HG03103 (cell line): ENCODE data around the gene GAS1.

Experiments
- ATAC-seq: cut with Tn5 transposase; IDR thresholded peaks from one replicate; pipeline ENCODE4 v1.9.1; 2021; ENCODE audit warnings: low read depth; ENCODE audit not compliant: unreplicated experiment

Gene GAS1

GRCh38 chr9:86947146-86948073, at the start of gene GAS1:
TSS of gene GAS1 (minus strand) at chr9:86947506. CDS start at chr9:86946779, 727 bp downstream.
- ATAC-seq, result peak; percentile 43

GRCh38 chr9:86994231-86994630, 46.9 kb upstream of the GAS1 start:
- no peak for ATAC-seq

- no peak for ATAC-seq
Measured at GRCh38 chr9:86993830-86994229, 46.5 kb upstream of the GAS1 start.

GRCh38 chr9:86991077-86991476, 43.8 kb upstream of the GAS1 start:
- no peak for ATAC-seq

- ATAC-seq, result no peak
Measured at GRCh38 chr9:86990290-86990689, 43.0 kb upstream of the GAS1 start.

GRCh38 chr9:86987900-86988299, 40.6 kb upstream of the GAS1 start:
- ATAC-seq, result no peak

GRCh38 chr9:86985132-86985647, 37.9 kb upstream of the GAS1 start:
- no peak for ATAC-seq

- no peak for ATAC-seq
Measured at GRCh38 chr9:86983620-86984259, 36.4 kb upstream of the GAS1 start.

- no peak for ATAC-seq
Measured at GRCh38 chr9:86983249-86983619, 35.9 kb upstream of the GAS1 start.

GRCh38 chr9:86980802-86981201, 33.5 kb upstream of the GAS1 start:
- ATAC-seq, result no peak

- ATAC-seq, result no peak
Measured at GRCh38 chr9:86979657-86980056, 32.4 kb upstream of the GAS1 start.

GRCh38 chr9:86978922-86979474, 31.7 kb upstream of the GAS1 start:
- ATAC-seq, result no peak

- ATAC-seq, result no peak
Measured at GRCh38 chr9:86978413-86978812, 31.1 kb upstream of the GAS1 start.

GRCh38 chr9:86977205-86977835, 30.0 kb upstream of the GAS1 start:
- no peak for ATAC-seq

- ATAC-seq, result no peak
Measured at GRCh38 chr9:86975606-86976005, 28.3 kb upstream of the GAS1 start.

- ATAC-seq, result no peak
Measured at GRCh38 chr9:86975036-86975435, 27.7 kb upstream of the GAS1 start.

GRCh38 chr9:86974421-86974820, 27.1 kb upstream of the GAS1 start:
- ATAC-seq, result no peak

GRCh38 chr9:86971742-86972141, 24.4 kb upstream of the GAS1 start:
- no peak for ATAC-seq

GRCh38 chr9:86968258-86968920, 21.1 kb upstream of the GAS1 start:
- no peak for ATAC-seq

GRCh38 chr9:86966852-86967511, 19.7 kb upstream of the GAS1 start:
- ATAC-seq, result no peak
